Osteocyte (in vitro differentiated cells): ENCODE data around the gene CCDC170. TPM values are rescaled to one million over a fixed set of nuclear protein-coding genes. Genes with fewer than 3 reads are reported as not detected.

ENCODE experiments used
- DNase-seq: peaks from one replicate; pipeline ENCODE4 v3.0.0; 2021; ENCODE audit warnings: mixed read lengths; ENCODE audit not compliant: unreplicated experiment; ENCODE audit errors: extremely low spot score
- H3K27ac Mint-ChIP-seq: one replicate; pipeline ENCODE4 v1.8.0; 2021; ENCODE audit warnings: mild to moderate bottlenecking, mixed read lengths; ENCODE audit not compliant: unreplicated experiment
- H3K27me3 Mint-ChIP-seq: one replicate; pipeline ENCODE4 v1.8.0; 2021; ENCODE audit warnings: mixed read lengths; ENCODE audit not compliant: unreplicated experiment
- H3K36me3 Mint-ChIP-seq: one replicate; pipeline ENCODE4 v1.8.0; 2021; ENCODE audit warnings: mixed read lengths; ENCODE audit not compliant: unreplicated experiment
- H3K4me1 Mint-ChIP-seq: one replicate; pipeline ENCODE4 v1.8.0; 2021; ENCODE audit warnings: mixed read lengths; ENCODE audit not compliant: unreplicated experiment
- H3K4me3 Mint-ChIP-seq: one replicate; pipeline ENCODE4 v1.8.0; 2021; ENCODE audit warnings: mild to moderate bottlenecking, moderate library complexity, mixed read lengths; ENCODE audit not compliant: unreplicated experiment
- H3K9me3 Mint-ChIP-seq: one replicate; pipeline ENCODE4 v1.8.0; 2021; ENCODE audit warnings: mixed read lengths; ENCODE audit not compliant: unreplicated experiment
- CTCF ChIP-seq: fragments of 200-600 bp; sonication (generic); IDR thresholded peaks from 2 replicates; pipeline ENCODE4 v1.5.0; 2021; ENCODE audit warnings: antibody characterized with exemption, mild to moderate bottlenecking, moderate library complexity
- total RNA-seq: library from RNA; stranded (reverse); gene quantifications from 2 replicates; pipeline ENCODE4 v1.2.1, GENCODE V29; 2021

The CCDC170 gene
- total RNA-seq, 1 donor from 2014 or later, result 0.78 TPM

GRCh38 chr6:151647976-151648639, 154.3 kb downstream of the CCDC170 start:
- Mint-ChIP-seq H3K36me3 (no peaks in the 10 kb centered on the region), H3K4me1 (no peaks in the 10 kb centered on the region), H3K27me3 (peaks cover 10% of the 10 kb centered on the region), H3K27ac (no peak overlapping the region), H3K9me3 (peaks cover 4% of the 10 kb centered on the region), H3K4me3 (no peak overlapping the region)
- DNase-seq, result no peak
- peak; percentile 12 for TF ChIP-seq CTCF

- H3K27ac Mint-ChIP-seq, result no peak overlapping the region
- no peak overlapping the region for H3K4me3 Mint-ChIP-seq
- no peaks in the 10 kb centered on the region for H3K36me3 Mint-ChIP-seq
- H3K27me3 Mint-ChIP-seq, result peaks cover 8% of the 10 kb centered on the region
- no peak for TF ChIP-seq CTCF
- DNase-seq, result no peak
- H3K9me3 Mint-ChIP-seq, result peaks cover 10% of the 10 kb centered on the region
- H3K4me1 Mint-ChIP-seq, result no peaks in the 10 kb centered on the region
Observed at GRCh38 chr6:151649835-151650234, 156.0 kb downstream of the CCDC170 start.

- no peak overlapping the region for H3K4me3 Mint-ChIP-seq
- H3K27ac Mint-ChIP-seq, result no peak overlapping the region
Observed at GRCh38 chr6:151651639-151652038, 157.8 kb downstream of the CCDC170 start.

GRCh38 chr6:151652325-151652724, 158.5 kb downstream of the CCDC170 start:
- H3K9me3 Mint-ChIP-seq, result peaks cover 24% of the 10 kb centered on the region
- no peak overlapping the region for H3K4me3 Mint-ChIP-seq
- H3K27ac Mint-ChIP-seq, result no peak overlapping the region
- TF ChIP-seq CTCF, result no peak
- no peaks in the 10 kb centered on the region for H3K27me3 Mint-ChIP-seq
- H3K4me1 Mint-ChIP-seq, result no peaks in the 10 kb centered on the region
- no peaks in the 10 kb centered on the region for H3K36me3 Mint-ChIP-seq
- no peak for DNase-seq

More at GRCh38 chr6:151651639-151652038, 157.8 kb downstream of the CCDC170 start:
- no peak for DNase-seq
- no peaks in the 10 kb centered on the region for H3K27me3 Mint-ChIP-seq
- no peak for TF ChIP-seq CTCF
- H3K4me1 Mint-ChIP-seq, result no peaks in the 10 kb centered on the region
- no peaks in the 10 kb centered on the region for H3K36me3 Mint-ChIP-seq
- peaks cover 24% of the 10 kb centered on the region for H3K9me3 Mint-ChIP-seq

- DNase-seq, result no peak
- TF ChIP-seq CTCF, result no peak
- Mint-ChIP-seq H3K4me3 (no peak overlapping the region), H3K4me1 (no peaks in the 10 kb centered on the region), H3K27ac (no peak overlapping the region), H3K9me3 (peaks cover 24% of the 10 kb centered on the region), H3K36me3 (no peaks in the 10 kb centered on the region), H3K27me3 (peaks cover 6% of the 10 kb centered on the region)
Observed at GRCh38 chr6:151655099-151655498, 161.3 kb downstream of the CCDC170 start.
